Suppressor macrophage (primary cell): Measurements from ENCODE around the gene AKT1.
A peak's percentile ranks its signal among the peaks of the same experiment; 100 is the strongest.
"Not testable (repeated sequence)": the region's sequence is repeated elsewhere in the genome, so short reads cannot be mapped to it uniquely, and the experiment has no call there.

Experiments
- DNase-seq, 4 experiments: peaks; one replicate each; pipeline ENCODE4 v3.0.0-alpha.2; 2020 to 2022

The AKT1 gene

DNA sequence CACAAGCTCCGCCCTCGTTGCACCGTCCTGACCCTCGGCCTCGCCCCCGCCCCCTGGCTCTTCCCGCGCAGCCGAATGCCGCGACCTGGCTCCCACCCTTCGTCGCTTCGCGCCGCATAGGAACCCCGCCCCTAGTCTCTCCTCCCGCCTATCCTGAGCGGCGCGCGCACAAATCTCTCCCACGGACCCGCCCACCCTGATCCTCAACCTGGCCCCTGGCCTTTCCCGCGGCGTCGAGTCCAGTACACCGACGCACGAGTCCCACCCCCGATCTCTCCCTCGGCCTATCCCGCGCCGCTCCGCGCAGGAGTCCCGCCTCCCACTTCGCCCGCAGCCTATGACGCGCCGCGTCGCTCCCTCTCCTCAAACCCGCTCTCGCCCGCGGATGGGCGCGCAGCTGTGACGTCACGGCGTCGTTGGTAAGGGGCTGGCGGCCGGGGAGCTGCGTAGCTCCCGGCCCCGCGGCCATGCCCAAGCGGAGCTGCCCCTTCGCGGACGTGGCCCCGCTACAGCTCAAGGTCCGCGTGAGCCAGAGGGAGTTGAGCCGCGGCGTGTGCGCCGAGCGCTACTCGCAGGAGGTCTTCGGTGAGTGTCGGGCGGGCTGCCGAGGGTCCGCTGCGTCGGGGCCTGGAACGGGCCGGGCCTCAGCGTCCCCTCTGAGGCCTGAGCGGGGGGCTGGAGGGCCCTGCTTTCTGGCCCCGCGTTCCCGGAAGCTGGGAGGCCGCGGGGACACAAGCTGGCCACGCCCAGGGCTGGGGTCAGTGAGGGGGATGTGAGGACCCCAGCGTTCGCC, 42.6 kb downstream of the AKT1 start, which contains the start of gene SIVA1:
SIVA1 (plus strand) TSS at position 413 of the 793 bp plus-strand sequence; CDS start at position 468, 55 bp downstream.
- DNase-seq, result peak; percentile 100

DNA sequence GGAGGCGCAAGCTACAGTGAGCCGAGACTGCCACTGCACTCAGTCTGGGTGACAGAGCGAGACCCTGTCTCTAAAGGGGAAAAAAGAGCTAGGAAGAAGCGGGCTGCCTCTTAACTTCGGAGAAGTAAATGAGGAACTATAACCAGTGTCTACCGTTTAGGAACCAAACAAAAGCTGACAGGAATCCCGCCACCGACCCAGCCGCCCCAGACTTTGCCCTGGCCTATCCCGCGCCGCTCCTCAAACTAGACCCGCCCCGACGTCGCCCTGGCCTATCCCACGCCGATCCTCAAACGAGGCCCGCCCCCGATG, 43.2 kb downstream of the AKT1 start:
- no peak for DNase-seq

DNA sequence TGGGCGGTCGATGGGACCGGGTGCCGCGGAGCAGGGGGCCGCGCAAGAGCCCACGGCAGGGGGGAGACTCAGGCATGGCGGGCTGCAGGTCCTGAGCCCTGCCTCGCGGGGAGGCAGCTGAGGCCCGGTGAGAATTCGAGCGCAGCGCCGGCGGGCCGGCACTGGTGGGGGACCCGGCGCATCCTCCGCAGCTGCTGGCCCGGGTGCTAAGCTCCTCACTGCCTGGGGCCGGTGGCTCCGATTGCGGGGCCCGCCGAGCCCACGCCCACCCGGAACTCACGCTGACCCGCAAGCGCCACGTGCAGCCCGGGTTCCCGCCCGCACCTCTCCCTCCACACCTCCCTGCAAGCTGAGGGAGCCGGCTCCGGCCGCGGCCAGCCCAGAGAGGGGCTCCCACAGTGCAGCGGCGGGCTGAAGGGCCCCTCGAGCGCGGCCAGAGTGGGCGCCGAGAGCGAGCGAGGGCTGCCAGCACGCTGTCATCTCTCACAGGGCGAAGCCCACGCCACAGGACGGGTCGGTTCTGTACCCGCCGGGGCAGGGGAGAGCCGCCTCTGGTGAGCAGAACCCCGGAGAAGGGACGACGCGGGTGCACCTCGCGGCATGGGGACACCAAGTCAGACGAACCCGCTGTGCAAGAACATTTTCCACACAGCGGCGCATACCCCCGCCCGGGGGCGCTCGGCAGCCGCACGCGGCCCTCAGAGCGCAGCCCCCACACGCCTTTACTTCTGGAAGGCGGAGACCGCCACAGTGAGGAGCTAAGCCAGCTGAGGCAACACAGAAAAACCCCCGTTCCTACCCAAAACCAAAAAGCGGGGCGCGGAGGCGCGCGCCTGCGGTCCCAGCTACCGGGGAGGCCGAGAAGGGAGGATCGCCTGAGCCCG, 43.8 kb downstream of the AKT1 start:
- DNase-seq, result no peak

DNA sequence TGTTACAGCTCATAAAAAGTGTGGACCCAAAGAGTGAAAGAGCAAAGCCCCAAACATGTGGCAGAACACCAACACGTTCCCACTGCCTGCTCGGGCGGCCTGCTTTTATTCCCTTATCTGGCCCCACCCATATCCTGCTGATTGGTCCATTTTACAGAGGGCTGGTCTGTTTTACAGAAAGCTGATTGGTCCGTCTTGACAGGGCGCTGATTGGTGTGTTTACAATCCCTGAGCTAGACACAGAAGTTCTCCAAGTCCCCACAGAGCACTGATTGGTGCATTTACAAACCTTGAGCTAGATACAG, 44.8 kb downstream of the AKT1 start:
- not testable (repeated sequence) for DNase-seq

DNA sequence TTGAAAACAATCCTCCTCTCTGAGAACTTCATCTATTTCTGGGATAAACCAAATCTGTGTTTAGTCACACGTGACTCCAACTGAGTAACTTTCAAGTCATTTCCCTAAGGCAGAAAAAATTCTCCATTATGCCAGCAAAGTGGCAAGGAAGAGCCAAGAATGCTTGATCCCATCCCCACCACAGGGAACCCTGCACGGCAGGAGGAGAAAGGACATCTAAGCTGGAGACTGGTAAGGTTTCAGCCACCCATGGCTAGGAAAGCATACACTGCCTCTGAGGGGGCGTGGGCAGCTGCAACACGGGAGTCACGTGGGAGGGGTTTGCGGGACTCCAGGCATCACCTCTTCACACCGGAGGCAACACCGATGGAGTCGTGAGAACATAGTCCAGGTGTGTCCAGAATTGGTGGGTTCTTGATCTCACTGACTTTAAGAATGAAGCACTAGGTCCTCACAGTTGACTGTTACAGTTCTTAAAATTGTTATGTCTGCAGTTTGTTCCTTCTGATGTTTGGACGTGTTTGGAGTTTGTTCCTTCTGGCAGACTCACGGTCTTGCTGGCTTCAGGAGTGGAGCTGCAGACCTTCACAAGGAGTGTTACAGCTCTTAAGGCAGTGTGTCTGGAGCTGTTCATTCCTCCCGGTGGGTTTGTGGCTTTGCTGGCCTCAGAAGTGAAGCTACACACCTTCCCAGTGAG, 45.3 kb downstream of the AKT1 start:
- DNase-seq, result no peak

DNA sequence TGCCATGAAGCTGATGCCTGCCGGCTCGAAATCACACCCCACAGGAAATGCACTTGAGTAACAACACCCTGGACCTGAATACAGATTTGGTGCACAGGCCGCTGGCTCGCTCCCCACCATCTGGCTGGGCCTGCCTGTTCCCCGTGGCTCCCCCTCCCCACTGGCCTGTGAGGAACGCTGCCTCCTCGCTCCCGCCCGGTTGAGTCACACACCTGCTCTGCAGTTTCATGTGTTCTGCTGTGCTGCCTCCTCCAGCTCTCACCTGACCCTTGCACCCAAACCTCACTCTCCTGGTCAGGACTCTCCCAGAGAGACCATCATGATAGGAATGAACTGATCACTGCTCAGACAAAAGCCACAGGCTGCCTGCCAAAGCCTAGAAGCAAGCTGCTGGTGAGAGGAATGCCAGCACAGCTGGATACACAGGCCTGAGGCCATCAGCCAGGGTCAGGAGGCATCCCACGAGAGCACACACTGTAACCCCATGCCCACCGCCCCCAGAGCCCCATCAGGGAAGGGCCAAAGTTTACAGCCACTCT, 46.4 kb downstream of the AKT1 start:
- no peak for DNase-seq

DNA sequence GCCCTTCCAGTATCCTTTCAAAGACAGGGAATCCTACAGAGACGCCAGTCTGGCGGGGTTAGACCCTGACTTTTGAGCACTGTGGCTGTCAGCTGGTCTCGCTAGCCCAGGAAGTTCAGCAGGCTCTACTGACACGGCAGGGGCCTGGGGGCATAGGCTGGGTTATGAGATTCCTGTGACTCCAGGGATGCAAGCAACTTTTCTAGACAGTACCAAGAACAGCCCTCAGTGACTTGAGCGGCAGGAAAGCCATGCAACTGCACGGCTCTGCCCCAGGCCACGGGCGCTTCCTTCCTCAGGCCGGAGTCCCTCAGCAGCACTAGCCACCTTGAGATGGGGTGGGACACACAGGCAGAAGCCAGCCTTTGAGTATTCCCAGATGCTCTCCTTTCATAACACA, 47.7 kb downstream of the AKT1 start:
- DNase-seq, result no peak

DNA sequence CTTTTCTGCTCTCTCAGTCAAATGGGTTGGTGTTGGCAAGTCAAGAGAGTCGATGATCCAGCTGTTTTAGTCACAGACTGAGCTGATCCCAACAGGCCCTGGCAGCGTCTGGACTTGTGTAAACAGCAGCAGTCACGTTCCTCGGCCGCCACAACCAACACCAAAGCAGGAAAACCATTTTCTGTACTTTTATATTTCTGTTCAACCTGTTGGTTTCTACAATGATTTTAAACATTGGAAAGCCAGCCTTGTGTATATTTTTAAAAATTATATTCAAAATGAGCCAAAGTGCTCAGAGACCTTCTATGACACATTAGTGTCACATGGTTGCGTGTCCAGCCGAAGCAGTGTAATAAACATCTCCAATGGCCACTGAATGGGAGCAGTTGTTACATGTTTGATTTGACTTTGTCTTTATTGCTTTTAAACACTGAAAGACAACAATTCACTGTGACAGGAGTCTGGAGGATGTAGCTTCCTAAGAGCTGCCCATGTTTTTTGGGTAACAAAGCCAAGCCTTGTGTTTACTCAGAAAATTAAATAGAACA, 48.5 kb downstream of the AKT1 start:
- DNase-seq, result no peak

DNA sequence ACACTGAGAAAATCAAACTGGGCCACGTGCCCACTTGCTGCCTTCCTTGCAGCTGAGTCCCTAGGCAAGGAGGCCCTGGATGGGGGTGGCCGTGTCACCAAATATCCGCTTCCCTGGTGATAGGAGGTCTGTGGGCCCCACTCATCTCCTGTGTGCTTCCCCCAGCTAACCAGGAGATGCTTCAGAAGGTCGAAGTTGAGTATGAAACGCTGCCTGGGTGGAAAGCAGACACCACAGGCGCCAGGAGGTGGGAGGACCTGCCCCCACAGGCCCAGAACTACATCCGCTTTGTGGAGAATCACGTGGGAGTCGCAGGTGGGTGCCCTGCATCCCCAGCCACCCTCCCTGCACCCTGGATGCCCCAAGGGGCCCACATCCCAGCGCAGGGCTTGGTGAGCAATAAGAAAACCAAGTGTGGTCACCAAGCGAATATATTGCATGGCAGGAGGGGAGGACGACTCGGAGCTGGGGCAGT, 49.4 kb downstream of the AKT1 start:
- no peak for DNase-seq

DNA sequence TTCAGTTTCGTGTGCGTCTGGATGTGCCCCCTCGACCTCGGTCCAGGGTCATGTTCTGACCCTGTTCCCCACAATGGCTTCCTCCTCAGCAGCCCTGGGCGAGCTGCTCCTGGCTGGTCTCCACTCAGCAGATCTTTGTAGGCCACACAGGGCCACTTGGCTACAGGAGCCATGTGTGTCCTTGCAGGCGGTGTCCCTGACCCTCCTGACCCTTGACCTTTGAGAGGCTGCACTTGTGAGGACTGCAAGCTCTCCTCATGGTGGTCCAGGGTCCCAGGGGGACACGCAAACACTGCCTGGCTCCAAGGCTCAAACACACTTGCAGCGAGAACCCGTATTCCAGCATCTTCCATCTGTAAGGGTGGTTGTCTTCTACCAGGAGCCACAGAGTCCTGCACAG, 50.1 kb downstream of the AKT1 start:
- no peak for DNase-seq

DNA sequence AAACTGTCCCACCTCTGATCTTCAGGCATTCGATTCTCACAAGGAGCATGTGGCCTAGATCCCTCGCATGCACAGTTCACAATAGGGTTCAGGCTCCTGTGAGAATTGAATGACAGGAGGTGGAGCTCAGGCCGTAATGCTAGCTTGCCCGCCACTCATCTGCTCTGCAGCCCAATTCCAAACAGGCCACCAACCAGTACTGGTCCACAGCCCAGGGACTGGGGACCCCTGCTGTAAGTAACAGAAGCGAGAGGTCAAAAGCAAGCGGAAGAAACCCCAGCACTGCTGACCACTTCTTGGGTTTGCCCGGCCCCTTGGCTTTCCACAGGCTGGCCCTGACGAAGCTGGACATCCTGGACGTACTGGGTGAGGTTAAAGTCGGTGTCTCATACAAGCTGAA, 51.1 kb downstream of the AKT1 start:
- DNase-seq, result no peak

DNA sequence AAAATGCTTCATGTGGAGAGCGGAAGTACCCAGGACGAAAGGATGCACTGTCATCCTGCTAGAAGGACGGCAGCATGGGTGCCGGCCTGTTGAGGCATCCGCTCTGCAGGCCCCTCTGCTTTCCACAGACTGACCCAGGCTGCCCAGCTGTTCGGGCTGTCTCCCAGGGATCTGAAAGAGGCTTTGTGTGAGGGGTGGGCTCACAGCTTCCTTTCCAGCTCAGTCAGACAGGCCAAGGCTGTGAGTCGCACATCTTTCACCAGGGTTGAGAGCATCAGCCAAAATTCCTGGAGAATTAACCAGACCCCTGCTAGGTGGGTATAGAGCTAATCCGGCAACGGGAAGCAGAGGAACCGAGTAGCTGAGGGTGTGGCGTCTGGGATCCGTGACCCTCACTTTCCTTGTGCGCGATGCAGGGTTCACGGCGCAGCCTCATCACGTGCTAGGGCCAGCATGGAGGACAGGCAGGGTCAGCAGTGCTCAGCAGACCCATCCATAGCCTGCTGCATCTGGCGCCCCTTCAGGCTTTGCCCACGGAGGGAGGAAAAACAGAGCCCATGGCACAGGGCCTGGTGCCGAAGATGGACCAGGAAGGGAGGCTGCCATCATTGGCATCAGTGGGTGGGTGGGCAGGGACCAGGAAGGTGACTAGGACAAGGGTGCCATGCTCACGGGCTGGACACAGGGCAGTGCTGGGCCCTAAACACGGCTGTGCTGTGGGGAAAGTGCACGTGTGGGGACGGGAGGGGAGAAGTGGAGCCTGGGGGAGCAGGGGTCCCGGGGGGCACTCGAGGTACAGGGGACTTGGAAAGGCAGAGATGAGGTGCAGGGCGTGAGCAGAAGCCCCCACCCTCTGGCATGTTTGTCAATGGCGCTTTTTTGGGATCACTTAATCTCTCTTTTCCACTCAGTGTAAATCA, 51.8 kb downstream of the AKT1 start:
- DNase-seq, result no peak

DNA sequence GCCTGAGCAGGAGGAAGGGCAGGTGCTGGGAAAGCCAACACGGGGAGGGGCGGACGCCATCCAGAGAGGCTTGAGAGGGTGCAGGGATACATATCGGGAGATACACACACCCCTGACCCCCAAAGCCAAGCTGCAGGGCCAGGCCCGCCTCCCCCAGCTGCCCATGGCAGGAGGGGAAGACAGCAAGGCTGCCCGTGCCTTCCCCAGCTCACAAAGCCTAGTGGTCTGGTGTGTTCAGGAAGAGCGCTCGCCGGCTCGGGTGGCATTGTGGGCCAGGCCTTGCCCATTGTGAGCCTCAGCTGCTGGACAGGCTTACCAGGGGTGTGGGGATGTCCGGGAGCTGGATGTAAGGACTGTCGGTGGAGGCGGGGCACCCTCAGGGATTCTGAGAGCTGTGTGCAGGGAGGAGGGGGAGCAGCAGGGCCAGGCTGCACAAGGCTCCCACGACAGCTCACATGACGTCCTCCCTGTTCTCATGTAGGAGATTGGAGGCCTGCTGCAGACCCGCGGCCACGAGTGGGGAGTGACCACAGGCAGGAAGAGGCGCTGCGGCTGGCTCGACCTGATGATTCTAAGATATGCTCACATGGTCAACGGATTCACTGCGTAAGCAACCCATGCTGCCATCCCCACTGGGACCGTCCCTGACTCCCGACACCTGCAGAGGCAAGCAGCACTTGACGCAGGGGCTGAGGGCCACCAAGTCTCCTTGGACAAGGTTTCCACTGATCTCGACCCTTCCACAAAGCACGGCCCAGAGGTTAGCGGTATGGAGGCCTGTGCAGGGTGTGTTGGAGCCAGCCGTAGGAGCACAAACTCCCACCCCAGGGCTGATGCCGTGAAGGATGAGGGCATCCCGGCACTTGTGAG, 52.7 kb downstream of the AKT1 start:
- DNase-seq, result no peak

DNA sequence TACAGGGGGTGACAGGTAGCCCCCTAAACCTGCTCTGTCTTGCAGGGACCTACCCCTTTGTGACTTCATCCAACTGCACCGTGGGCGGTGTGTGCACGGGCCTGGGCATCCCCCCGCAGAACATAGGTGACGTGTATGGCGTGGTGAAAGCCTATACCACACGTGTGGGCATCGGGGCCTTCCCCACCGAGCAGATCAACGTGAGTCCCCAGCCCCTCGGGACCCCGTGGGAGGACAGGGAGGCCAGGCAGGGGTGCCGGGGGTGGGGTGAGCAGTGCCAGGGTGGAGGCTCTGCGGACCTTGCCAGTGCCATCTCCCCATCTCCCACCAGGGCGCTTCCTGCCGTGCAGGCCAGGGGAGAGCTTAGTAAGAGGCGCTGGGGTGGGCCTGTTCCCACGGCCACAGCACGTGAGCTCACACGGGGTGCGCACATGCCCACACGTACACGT, 53.7 kb downstream of the AKT1 start:
- DNase-seq, result no peak

DNA sequence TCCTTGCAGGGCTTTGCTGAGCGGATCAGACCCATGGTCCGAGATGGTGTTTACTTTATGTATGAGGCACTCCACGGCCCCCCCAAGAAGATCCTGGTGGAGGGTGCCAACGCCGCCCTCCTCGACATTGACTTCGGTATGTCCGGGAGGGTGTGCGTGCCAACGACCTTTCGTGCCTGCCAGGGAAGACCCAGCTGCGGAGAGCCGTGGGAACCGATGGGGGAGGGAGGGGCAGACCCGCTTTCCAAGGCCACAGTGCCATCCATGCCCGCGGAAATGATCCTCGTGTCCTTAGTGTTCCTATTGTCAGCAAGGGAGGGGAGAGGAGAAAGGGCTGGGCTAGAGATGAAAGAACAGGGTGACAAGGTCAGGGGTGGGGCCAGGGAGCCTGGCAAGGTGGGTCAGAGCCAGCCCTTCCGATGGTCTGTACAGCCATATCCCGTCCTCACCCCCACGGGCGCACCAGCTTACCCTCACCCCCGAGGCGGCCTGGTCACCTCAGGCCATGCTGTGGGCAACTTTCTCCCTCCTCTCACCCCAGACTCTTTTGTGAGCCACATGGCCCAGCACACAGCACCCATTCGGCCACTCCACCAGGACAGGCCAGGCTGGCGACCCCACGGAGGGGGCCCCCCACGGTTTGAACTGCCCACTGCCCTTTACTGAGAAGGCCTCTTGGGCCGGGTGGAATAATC, 54.3 kb downstream of the AKT1 start:
- no peak for DNase-seq

DNA sequence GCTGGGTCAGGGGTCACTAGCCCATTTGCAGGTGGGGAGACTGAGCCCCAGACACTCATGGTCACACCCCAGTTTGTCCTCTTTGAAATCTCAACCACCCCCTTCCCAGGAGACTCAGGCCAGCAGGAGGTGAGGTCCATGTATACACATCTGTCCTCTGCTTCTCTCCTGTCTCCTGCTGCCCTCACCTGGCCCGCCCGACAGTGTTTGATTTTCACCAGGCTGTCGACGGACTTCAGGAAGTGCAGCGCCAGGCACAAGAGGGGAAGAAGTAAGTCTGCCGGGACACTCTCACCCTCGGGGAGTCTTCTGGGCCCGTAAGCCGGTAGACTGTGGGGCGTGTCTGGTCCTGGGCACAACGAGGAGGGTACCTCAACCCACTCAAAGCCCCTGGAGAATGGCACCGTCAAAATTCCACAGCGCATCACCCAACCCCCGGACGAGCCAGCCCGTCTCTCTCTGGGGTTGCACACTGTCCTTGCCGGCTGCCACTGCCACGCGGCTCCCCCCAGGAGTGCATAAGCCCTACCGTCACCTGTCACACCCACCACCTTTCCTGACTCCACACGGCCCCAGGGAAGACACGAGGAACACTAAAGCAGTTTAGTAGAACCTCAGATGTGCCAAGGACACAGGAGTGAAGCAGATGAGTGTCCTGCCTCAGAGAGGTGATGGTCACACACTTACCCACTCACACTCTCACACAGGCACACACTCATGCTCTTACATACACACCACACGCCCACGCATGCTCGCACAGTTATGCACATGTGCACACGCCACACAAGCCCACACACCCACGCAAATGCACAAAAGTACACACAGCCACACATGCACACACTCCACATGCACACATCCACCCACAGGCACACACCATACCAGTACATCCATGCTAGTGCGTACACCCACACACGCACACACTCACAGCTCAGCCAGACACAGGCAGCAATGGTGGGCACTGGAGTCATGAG, 55.7 kb downstream of the AKT1 start:
- DNase-seq, result no peak

DNA sequence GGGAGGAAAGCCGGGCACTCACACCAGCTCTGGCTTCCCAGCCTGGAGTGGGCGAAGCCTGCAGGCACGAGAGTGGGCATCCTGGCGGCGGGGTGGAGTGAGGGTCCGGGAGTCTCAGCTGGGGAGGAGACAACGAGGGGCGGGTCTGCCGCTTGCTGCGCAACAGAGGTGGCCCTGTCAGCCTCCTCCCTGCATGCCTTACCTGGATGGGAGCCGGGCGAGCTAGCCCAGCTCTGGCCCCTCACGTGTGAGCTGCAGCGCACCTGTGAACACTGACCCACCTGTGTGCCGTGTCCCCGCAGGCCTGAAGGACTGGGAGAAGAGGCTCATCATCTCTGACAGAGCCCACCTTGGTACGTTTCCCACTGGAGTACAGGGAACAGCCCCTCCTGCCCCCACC, 56.5 kb downstream of the AKT1 start:
- no peak for DNase-seq

DNA sequence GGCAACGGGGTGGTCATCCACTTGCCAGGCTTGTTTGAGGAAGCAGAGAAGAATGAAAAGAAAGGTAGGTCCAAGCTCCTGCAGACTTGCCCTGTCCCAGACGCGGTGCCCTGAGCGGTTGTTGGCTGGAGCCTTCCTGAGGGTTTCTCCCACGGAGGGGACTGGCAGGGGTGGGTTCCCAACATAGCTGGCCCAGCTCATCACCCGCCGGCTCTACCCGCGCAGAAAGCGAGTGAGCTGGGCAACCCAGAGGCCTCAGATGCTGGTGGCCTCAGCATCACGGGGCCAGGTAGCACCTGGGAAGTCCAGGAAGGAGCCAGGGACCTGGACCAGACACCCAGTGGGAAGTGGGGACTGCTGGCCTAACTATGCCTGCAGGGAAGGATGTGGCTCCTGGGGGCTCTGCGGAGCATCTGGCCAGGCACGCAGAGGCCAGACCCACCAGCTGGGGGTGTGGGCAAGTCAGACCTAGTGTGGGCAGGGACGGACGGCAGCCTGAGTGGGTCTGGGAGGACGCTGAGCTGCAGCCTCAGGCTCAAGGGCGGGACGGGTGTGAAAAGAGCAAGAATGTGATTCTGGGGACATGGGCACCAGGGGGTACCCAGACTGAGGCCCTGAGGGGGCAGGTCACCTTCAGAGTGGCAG, 57.1 kb downstream of the AKT1 start:
- DNase-seq, result no peak
